ENCODE data around the gene POC1B. TPM values are rescaled to one million over a fixed set of nuclear protein-coding genes. Genes with fewer than 3 reads are reported as not detected.

Gene POC1B
- total RNA-seq, 1 experiment from 2014 or later, result 14.1 TPM

GRCh38 chr12:89390802-89391673 lies 134.8 kb downstream of the POC1B start:
- Mint-ChIP-seq H3K27me3 (ENCODE audit: insufficient read depth, unreplicated experiment) (no peaks in the 10 kb centered on the region), H3K9me3 (ENCODE audit: unreplicated experiment) (no peaks in the 10 kb centered on the region), H3K27ac (ENCODE audit: unreplicated experiment) (peak overlapping the region; percentile 34), H3K36me3 (ENCODE audit: insufficient read depth, unreplicated experiment) (no peaks in the 10 kb centered on the region), H3K4me3 (ENCODE audit: unreplicated experiment) (peak overlapping the region; percentile 4), H3K4me1 (ENCODE audit: low read depth, unreplicated experiment) (peaks cover 34% of the 10 kb centered on the region)
- Histone ChIP-seq H3K4me3 (ENCODE audit: low read depth, low read length) (no peak overlapping the region), H3K4me1 (peaks cover 50% of the 10 kb centered on the region), H3K9me3 (no peaks in the 10 kb centered on the region), H3K36me3 (ENCODE audit: control insufficient read depth, insufficient read depth, low read length) (no peaks in the 10 kb centered on the region), H3K27me3 (replicated peaks; ENCODE audit: control insufficient read depth, insufficient read depth, low read length) (no peaks in the 10 kb centered on the region)
- ChIA-PET CTCF (no interaction called here), POLR2A (interaction anchor here (1.6 kb wide), 1 partner anchor 12 kb away, joined by 5 read pairs; no protein-coding TSS in a partner anchor)
- intact Hi-C loops (cut with micrococcal nuclease; ENCODE audit: unreplicated experiment), result loop anchor here (2.0 to 5.0 kb wide), 2 partner anchors 20 to 39 kb away; partner anchors contain the start of gene DUSP6
- DNase-seq, result peak; percentile 29 to 70
- no peak for TF ChIP-seq CTCF (IDR thresholded peaks at IDR 0.05; ENCODE audit: insufficient read depth in 1 of 2, low read depth in 1 of 2, low read length in 1 of 2, severe bottlenecking in 1 of 2, unreplicated experiment in 1 of 2)
- BruUV-seq (replicated peaks), result no TSS peak

GRCh38 chr12:89389755-89390661 lies 135.8 kb downstream of the POC1B start:
- intact Hi-C loops (cut with micrococcal nuclease; ENCODE audit: unreplicated experiment), result loop anchor here (2.0 to 5.0 kb wide), 2 partner anchors 19 to 38 kb away; partner anchors contain the start of gene DUSP6
- no peak for TF ChIP-seq CTCF (IDR thresholded peaks at IDR 0.05; ENCODE audit: insufficient read depth in 1 of 2, low read depth in 1 of 2, low read length in 1 of 2, severe bottlenecking in 1 of 2, unreplicated experiment in 1 of 2)
- no peaks in the 10 kb centered on the region for H3K36me3 Mint-ChIP-seq (ENCODE audit: insufficient read depth, unreplicated experiment)
- Histone ChIP-seq H3K4me1 (peaks cover 60% of the 10 kb centered on the region), H3K9me3 (no peaks in the 10 kb centered on the region), H3K36me3 (ENCODE audit: control insufficient read depth, insufficient read depth, low read length) (no peaks in the 10 kb centered on the region), H3K27me3 (replicated peaks; ENCODE audit: control insufficient read depth, insufficient read depth, low read length) (no peaks in the 10 kb centered on the region), H3K4me3 (ENCODE audit: low read depth, low read length) (no peak overlapping the region)
- BruUV-seq (replicated peaks), result no TSS peak
- H3K9me3 Mint-ChIP-seq (ENCODE audit: unreplicated experiment), result no peaks in the 10 kb centered on the region
- no peak for DNase-seq
- ChIA-PET POLR2A (interaction anchor here (0.7 to 1.6 kb wide), 2 partner anchors 11 kb away, joined by 3 to 5 read pairs; no protein-coding TSS in a partner anchor), CTCF (no interaction called here)
- peak overlapping the region; percentile 4 for H3K4me3 Mint-ChIP-seq (ENCODE audit: unreplicated experiment)
- peak overlapping the region; percentile 34 for H3K27ac Mint-ChIP-seq (ENCODE audit: unreplicated experiment)
- peaks cover 43% of the 10 kb centered on the region for H3K4me1 Mint-ChIP-seq (ENCODE audit: low read depth, unreplicated experiment)
- no peaks in the 10 kb centered on the region for H3K27me3 Mint-ChIP-seq (ENCODE audit: insufficient read depth, unreplicated experiment)

GRCh38 chr12:89386138-89386537 lies 139.7 kb downstream of the POC1B start:
- no peak for TF ChIP-seq CTCF (IDR thresholded peaks at IDR 0.05; ENCODE audit: insufficient read depth in 1 of 2, low read depth in 1 of 2, low read length in 1 of 2, severe bottlenecking in 1 of 2, unreplicated experiment in 1 of 2)
- intact Hi-C loops (cut with micrococcal nuclease; ENCODE audit: unreplicated experiment), result no loop called here
- no peak overlapping the region for H3K4me3 ChIP-seq (ENCODE audit: low read depth, low read length)
- no peak for DNase-seq
- Mint-ChIP-seq H3K36me3 (ENCODE audit: insufficient read depth, unreplicated experiment) (no peaks in the 10 kb centered on the region), H3K27ac (ENCODE audit: unreplicated experiment) (peak overlapping the region; percentile 31), H3K27me3 (ENCODE audit: insufficient read depth, unreplicated experiment) (no peaks in the 10 kb centered on the region), H3K9me3 (ENCODE audit: unreplicated experiment) (no peaks in the 10 kb centered on the region), H3K4me1 (ENCODE audit: low read depth, unreplicated experiment) (peaks cover 63% of the 10 kb centered on the region), H3K4me3 (ENCODE audit: unreplicated experiment) (no peak overlapping the region)
- CTCF ChIA-PET, result no interaction called here
- no peaks in the 10 kb centered on the region for H3K9me3 ChIP-seq
- H3K4me1 ChIP-seq, result peaks cover 79% of the 10 kb centered on the region
- POLR2A ChIA-PET, result interaction anchor here (4.7 kb wide), 1 partner anchor 33 kb away, joined by 23 read pairs; the partner anchor contains the start of gene DUSP6
- no TSS peak for BruUV-seq (replicated peaks)
- H3K27me3 ChIP-seq (replicated peaks; ENCODE audit: control insufficient read depth, insufficient read depth, low read length), result no peaks in the 10 kb centered on the region
- H3K36me3 ChIP-seq (ENCODE audit: control insufficient read depth, insufficient read depth, low read length), result no peaks in the 10 kb centered on the region

Measured in Caco-2 (cell line).